DMS 273 treated with DMSO at 0.1 percent for 48 hours (cell line): ENCODE measurements around the gene ZNF785.
"Not testable (repeated sequence)": the region's sequence is repeated elsewhere in the genome, so short reads cannot be mapped to it uniquely, and the experiment has no call there.

Source experiments
- DNase-seq: peaks from one replicate; lab custom pipeline; 2025; lab: John Stamatoyannopoulos, UW

The ZNF785 gene

GRCh38 chr16:30565984-30566383, 19.5 kb downstream of the ZNF785 start:
- no peak for DNase-seq

- DNase-seq = no peak
Observed at GRCh38 chr16:30565526-30565925, 20.0 kb downstream of the ZNF785 start.

- no peak for DNase-seq
Observed at GRCh38 chr16:30562021-30562420, 23.5 kb downstream of the ZNF785 start.

GRCh38 chr16:30561089-30561816, 24.2 kb downstream of the ZNF785 start:
- DNase-seq = no peak

- no peak for DNase-seq
Observed at GRCh38 chr16:30559690-30560089, 25.8 kb downstream of the ZNF785 start.

- no peak for DNase-seq
Observed at GRCh38 chr16:30558789-30559377, 26.6 kb downstream of the ZNF785 start.

GRCh38 chr16:30557957-30558788, 27.3 kb downstream of the ZNF785 start, which contains the start of gene ZNF764:
ZNF764 (minus strand) TSS chr16:30558374; CDS start chr16:30558182, 192 bp downstream.
- peak; percentile 95 for DNase-seq

GRCh38 chr16:30557707-30557956, 27.9 kb downstream of the ZNF785 start:
- no peak for DNase-seq

- DNase-seq = no peak
Observed at GRCh38 chr16:30556125-30556473, 29.4 kb downstream of the ZNF785 start.

- no peak for DNase-seq
Observed at GRCh38 chr16:30555315-30556124, 30.0 kb downstream of the ZNF785 start.

- no peak for DNase-seq
Observed at GRCh38 chr16:30554557-30555314, 30.8 kb downstream of the ZNF785 start.

- no peak for DNase-seq
Observed at GRCh38 chr16:30553393-30553899, 32.1 kb downstream of the ZNF785 start.

GRCh38 chr16:30552956-30553355, 32.5 kb downstream of the ZNF785 start:
- DNase-seq = no peak

- no peak for DNase-seq
Observed at GRCh38 chr16:30551781-30552180, 33.7 kb downstream of the ZNF785 start.

- DNase-seq = no peak
Observed at GRCh38 chr16:30548416-30549253, 36.9 kb downstream of the ZNF785 start.

GRCh38 chr16:30546115-30546514, 39.4 kb downstream of the ZNF785 start:
- DNase-seq = no peak

GRCh38 chr16:30543067-30543466, 42.4 kb downstream of the ZNF785 start:
- no peak for DNase-seq

- no peak for DNase-seq
Observed at GRCh38 chr16:30541502-30542329, 43.8 kb downstream of the ZNF785 start.

- DNase-seq = not testable (repeated sequence)
Observed at GRCh38 chr16:30540916-30541464, 44.5 kb downstream of the ZNF785 start.
